Measurements from ENCODE around the gene TGFA. TPM values are rescaled to one million over a fixed set of nuclear protein-coding genes. Genes with fewer than 3 reads are reported as not detected.

TGFA gene
- total and polyA plus RNA-seq, 2 donors (not counting 1 experiment from before 2014, with no cell fraction given) = 0.06 TPM; not detected in 1

- H3K9me3 ChIP-seq (ENCODE audit: control insufficient read depth, insufficient read depth, low read depth, low read length) = no peaks in the 10 kb centered on the region
- H3K4me2 ChIP-seq (ENCODE audit: extremely low read depth, insufficient read depth, low read length) = no peak overlapping the region
- no peaks in the 10 kb centered on the region for H4K20me1 ChIP-seq (ENCODE audit: control insufficient read depth, extremely low read depth, insufficient read depth, low read length)
- no peaks in the 10 kb centered on the region for H3K36me3 ChIP-seq (ENCODE audit: control insufficient read depth, insufficient read depth, low read length)
- H3K27me3 ChIP-seq (ENCODE audit: control insufficient read depth, insufficient read depth, low read length) = no peaks in the 10 kb centered on the region
- no peaks in the 10 kb centered on the region for H3K79me2 ChIP-seq (ENCODE audit: control insufficient read depth, insufficient read depth, low read length)
- no peak overlapping the region for H3K27ac ChIP-seq (ENCODE audit: insufficient read depth, low read length)
- no peak overlapping the region for H3K4me3 ChIP-seq (replicated peaks in 1 of 4; ENCODE audit: control extremely low read depth in 1 of 4, insufficient read depth in 1 of 4, low read depth in 3 of 4, low read length in 4 of 4)
- DNase-seq (ENCODE audit: low read depth in 2 of 2) = no peak
- TF ChIP-seq, protein P1, sequence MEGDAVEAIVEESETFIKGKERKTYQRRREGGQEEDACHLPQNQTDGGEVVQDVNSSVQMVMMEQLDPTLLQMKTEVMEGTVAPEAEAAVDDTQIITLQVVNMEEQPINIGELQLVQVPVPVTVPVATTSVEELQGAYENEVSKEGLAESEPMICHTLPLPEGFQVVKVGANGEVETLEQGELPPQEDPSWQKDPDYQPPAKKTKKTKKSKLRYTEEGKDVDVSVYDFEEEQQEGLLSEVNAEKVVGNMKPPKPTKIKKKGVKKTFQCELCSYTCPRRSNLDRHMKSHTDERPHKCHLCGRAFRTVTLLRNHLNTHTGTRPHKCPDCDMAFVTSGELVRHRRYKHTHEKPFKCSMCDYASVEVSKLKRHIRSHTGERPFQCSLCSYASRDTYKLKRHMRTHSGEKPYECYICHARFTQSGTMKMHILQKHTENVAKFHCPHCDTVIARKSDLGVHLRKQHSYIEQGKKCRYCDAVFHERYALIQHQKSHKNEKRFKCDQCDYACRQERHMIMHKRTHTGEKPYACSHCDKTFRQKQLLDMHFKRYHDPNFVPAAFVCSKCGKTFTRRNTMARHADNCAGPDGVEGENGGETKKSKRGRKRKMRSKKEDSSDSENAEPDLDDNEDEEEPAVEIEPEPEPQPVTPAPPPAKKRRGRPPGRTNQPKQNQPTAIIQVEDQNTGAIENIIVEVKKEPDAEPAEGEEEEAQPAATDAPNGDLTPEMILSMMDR (conservative IDR thresholded peaks at IDR 0.05 in 1 of 2, IDR thresholded peaks at IDR 0.05 in 1 of 2; ENCODE audit: low read depth in 1 of 2, low read length in 2 of 2) = no peak
- no peak for TF ChIP-seq EZH2 (IDR thresholded peaks at IDR 0.05; ENCODE audit: low read length, missing control alignments)
- no peaks in the 10 kb centered on the region for H3K4me1 ChIP-seq (ENCODE audit: control insufficient read depth, extremely low read depth, insufficient read depth, low read length)
- H3K9ac ChIP-seq (ENCODE audit: insufficient read depth, low read length) = no peak overlapping the region
- no peak overlapping the region for H2AFZ ChIP-seq (ENCODE audit: low read length)
Observed at GRCh38 chr2:70566464-70566863, 12.8 kb upstream of the TGFA start.

DNA sequence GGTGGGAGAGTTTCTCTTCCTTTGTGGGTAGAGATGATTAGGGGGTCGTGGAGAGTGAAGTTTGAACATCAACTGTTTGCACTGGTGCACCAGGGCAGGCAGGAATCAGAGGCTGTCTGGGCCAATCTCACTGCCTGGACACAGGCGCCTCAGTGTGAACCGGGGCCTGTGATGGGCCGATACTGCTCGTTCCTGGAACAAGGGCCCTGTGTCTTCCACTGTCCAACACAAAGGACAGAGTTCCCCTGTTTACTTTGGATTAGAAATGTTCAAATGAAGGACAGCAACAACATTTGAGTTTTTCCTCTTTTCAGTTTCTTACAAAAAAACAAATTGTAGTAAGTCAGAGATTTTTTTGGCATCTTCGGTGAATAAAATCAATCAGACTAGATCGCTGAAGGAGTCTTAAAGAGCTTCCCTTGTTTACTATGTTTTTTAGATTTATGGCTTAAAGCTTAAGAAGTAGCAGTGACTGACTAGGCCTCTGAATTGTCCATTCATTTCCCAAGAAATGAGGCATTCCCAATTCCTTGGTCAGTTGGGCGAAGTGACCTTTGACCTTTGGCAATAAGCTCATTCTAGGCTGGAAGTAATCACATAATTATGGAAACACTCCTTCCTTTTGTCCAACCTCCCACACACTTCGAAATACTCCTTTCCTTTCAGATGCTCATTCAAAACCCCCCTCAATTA, 11.6 kb upstream of the TGFA start:
- H2AFZ ChIP-seq (ENCODE audit: low read length) = no peak overlapping the region
- H3K27ac ChIP-seq (ENCODE audit: insufficient read depth, low read length) = no peak overlapping the region
- H3K9ac ChIP-seq (ENCODE audit: insufficient read depth, low read length) = no peak overlapping the region
- no peaks in the 10 kb centered on the region for H3K4me1 ChIP-seq (ENCODE audit: control insufficient read depth, extremely low read depth, insufficient read depth, low read length)
- no peak for TF ChIP-seq EZH2 (IDR thresholded peaks at IDR 0.05; ENCODE audit: low read length, missing control alignments)
- TF ChIP-seq, protein P1 (conservative IDR thresholded peaks at IDR 0.05 in 1 of 2, IDR thresholded peaks at IDR 0.05 in 1 of 2; ENCODE audit: low read depth in 1 of 2, low read length in 2 of 2) = no peak
- no peaks in the 10 kb centered on the region for H3K36me3 ChIP-seq (ENCODE audit: control insufficient read depth, insufficient read depth, low read length)
- H3K27me3 ChIP-seq (ENCODE audit: control insufficient read depth, insufficient read depth, low read length) = no peaks in the 10 kb centered on the region
- no peaks in the 10 kb centered on the region for H3K9me3 ChIP-seq (ENCODE audit: control insufficient read depth, insufficient read depth, low read depth, low read length)
- no peaks in the 10 kb centered on the region for H3K79me2 ChIP-seq (ENCODE audit: control insufficient read depth, insufficient read depth, low read length)
- H4K20me1 ChIP-seq (ENCODE audit: control insufficient read depth, extremely low read depth, insufficient read depth, low read length) = no peaks in the 10 kb centered on the region
- no peak for DNase-seq (ENCODE audit: low read depth in 2 of 2)
- H3K4me3 ChIP-seq (replicated peaks in 1 of 4; ENCODE audit: control extremely low read depth in 1 of 4, insufficient read depth in 1 of 4, low read depth in 3 of 4, low read length in 4 of 4) = no peak overlapping the region
- no peak overlapping the region for H3K4me2 ChIP-seq (ENCODE audit: extremely low read depth, insufficient read depth, low read length)

GRCh38 chr2:70561893-70562292, 8.3 kb upstream of the TGFA start:
- H3K9ac ChIP-seq (ENCODE audit: insufficient read depth, low read length) = no peak overlapping the region
- H3K36me3 ChIP-seq (ENCODE audit: control insufficient read depth, insufficient read depth, low read length) = no peaks in the 10 kb centered on the region
- no peak overlapping the region for H2AFZ ChIP-seq (ENCODE audit: low read length)
- no peak for TF ChIP-seq EZH2 (IDR thresholded peaks at IDR 0.05; ENCODE audit: low read length, missing control alignments)
- TF ChIP-seq, protein P1 (conservative IDR thresholded peaks at IDR 0.05 in 1 of 2, IDR thresholded peaks at IDR 0.05 in 1 of 2; ENCODE audit: low read depth in 1 of 2, low read length in 2 of 2) = no peak
- no peaks in the 10 kb centered on the region for H3K27me3 ChIP-seq (ENCODE audit: control insufficient read depth, insufficient read depth, low read length)
- H3K4me2 ChIP-seq (ENCODE audit: extremely low read depth, insufficient read depth, low read length) = no peak overlapping the region
- no peak overlapping the region for H3K4me3 ChIP-seq (replicated peaks in 1 of 4; ENCODE audit: control extremely low read depth in 1 of 4, insufficient read depth in 1 of 4, low read depth in 3 of 4, low read length in 4 of 4)
- H3K4me1 ChIP-seq (ENCODE audit: control insufficient read depth, extremely low read depth, insufficient read depth, low read length) = no peaks in the 10 kb centered on the region
- H4K20me1 ChIP-seq (ENCODE audit: control insufficient read depth, extremely low read depth, insufficient read depth, low read length) = no peaks in the 10 kb centered on the region
- H3K27ac ChIP-seq (ENCODE audit: insufficient read depth, low read length) = no peak overlapping the region
- H3K9me3 ChIP-seq (ENCODE audit: control insufficient read depth, insufficient read depth, low read depth, low read length) = no peaks in the 10 kb centered on the region
- no peaks in the 10 kb centered on the region for H3K79me2 ChIP-seq (ENCODE audit: control insufficient read depth, insufficient read depth, low read length)
- peak in 1 of 2 donors; percentile 27 for DNase-seq (ENCODE audit: low read depth in 2 of 2)

All from fibroblast of lung (primary cell).